CD4-positive, alpha-beta T cell treated with Interleukin-6 for 4 hours (primary cell): Measurements from ENCODE around the gene BCAS3.

ENCODE experiments used
- DNase-seq: peaks from one replicate; pipeline ENCODE4 v3.0.0-alpha.2; 2020; ENCODE audit warnings: mixed read lengths

BCAS3 gene

DNA sequence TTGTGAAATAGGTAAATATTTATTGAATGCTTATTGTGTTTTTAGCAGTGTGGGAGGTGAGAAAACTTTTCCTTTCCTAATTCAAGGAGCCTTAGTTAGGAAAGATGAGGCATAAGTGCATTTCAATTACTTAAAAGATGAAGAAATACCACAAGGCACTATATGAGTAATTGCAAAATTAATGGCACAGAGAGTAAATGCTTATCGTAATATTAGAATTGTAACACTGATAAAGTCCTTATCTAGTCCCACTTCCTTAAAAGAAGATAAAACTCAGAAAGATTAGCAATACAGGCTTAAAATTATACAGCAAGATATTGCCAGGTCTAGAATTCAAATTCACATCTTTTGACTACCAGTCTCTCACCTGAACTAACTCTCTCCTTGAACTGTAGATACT lies 489.4 kb downstream of the BCAS3 start:
- DNase-seq = no peak

DNA sequence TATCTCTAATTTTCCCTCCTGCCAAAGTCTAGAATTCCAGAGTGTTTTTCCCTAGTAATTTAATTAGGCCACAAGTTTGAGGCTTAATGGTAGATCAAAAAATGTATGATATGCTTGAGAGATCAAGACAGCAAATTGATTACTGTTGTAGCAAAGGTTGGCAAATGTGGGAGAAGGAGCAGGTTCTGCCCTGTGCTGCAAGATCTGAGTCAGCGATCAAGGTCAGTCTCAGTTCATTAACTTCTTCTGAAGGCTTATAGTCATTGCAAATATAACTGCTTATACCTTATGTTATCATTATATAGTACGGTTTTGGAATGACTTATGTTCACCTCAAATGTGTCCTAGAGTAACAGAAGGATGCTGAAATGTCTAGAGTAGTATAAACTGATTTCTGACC lies 490.9 kb downstream of the BCAS3 start:
- DNase-seq = no peak

DNA sequence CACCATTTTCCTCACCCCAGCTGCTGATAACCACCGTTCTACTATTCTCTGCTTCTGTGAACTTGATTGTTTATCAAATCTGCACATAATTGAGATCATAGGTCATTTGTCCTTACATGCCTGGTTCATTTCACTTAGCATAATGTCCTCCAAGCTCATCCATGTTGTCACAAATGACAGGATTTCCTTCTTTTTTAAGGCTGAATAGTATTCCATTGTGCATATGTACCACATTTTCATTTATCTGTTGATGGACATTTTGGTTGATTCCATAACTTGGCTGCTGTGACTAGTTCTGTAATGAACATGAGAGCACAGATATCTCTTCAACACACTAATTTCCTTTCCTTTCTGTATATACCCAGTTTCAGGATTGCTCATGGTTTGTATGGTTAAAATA lies 496.7 kb downstream of the BCAS3 start:
- DNase-seq = no peak

DNA sequence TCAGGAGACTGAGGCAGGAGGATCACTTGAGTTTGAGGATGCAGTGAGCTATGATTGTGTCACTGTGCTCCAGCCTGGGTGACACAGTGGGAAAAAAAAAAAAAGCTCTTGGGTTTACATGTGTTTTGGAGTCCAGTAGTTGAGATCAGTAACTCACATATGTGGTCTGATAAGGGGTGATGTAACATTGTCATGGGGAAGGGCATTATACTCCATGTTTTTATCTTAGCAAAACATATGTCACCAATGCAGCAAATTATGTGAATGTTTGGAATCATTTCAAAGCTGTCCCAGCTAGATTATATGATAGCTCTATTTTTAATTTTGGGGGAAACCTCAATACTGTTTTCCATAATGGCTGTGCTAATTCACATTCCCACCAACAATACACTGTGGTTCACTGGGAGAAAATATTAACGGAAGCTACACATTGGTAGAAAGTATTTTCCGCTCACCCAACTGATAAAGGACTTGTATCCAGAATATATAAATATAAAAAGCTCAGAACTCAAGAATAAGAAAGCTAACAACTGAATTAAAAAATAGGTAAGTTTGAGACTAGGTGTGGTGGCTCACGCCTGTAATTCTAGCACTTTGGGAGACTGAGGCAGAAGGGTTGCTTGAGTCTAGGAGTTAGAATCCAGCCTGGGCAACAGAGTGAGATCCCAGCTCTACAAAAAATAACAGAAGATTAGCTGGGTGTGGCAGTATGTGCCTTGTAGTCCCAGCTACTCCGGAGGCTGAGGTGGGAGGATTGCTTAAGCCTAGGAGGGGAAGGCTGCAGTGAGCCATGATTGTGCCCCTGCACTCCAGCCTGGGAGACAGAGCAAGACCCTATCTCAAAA lies 497.9 kb downstream of the BCAS3 start:
- no peak for DNase-seq

DNA sequence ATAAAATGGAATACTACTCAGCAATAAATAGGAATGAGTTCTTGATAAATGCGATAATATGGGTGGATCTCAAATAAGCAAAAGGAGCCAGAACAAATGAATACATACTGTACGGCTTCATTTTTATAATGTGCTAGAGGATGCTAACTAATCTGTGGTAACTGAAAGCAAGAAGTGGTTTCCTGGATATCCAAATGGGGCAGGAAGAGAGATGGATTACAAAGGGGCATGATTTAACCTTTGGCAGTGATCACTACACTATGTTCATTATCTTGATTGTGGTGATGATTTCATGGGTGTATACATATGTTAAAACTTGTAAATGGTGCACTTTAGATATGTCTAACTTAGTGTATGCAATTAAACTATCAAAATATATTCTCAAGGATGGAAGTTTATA lies 499.7 kb downstream of the BCAS3 start:
- no peak for DNase-seq

DNA sequence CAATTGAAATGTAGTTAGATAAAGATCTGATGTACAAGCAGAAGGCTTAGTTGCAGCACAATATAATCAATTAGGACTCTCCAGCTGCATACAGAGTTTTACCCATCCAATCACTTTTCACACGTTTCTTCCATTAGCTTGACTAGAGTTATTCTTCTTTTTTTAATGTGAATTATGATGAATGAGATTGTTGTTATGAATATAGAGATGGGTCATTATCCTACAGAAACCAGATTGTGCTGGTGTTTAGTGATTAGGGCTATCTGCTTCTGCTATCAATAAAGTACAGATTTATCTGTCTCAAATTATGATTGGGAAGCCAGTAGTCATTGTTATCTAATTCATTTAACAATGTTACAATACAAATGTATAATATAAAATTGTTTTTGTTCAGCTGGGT lies 500.6 kb downstream of the BCAS3 start:
- DNase-seq = no peak

DNA sequence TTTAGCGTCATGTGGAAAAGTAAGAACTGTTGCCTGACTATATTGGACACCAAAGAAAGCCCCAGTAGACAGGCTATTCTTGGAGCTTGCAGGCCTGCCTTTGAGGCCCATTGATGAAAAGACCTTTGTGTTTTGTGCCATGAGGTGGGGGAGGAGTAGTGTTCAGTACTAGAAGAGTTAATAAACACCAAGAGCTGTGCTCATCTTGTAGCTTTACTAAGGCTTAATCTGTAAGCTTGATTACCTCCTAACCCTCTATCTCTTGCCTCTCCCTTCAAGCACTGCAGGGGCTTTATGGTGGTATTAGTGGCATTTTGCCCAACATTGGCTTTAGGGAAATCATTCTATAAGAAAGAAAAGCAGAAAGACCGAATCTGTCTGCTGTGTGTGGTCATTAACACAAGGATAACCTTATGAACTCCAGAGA lies 501.7 kb downstream of the BCAS3 start:
- DNase-seq = no peak

DNA sequence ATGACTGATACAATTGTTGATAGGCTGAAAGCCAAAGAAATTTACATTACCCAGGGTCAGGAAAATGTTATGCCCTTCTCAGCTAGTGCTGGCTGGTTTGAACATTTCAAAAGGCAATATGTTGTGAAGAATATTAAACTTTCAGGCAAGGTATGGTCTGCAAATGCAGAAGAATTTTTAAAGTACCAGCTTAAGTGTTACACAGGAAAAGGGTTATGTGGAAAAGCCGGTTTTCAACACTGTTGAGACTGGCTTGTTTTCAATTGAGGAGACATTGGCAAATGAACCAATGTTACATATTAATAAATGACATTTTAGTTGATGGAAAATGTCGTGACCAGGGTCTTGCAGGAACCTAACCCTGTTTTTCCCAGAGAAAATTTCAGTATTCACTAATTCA lies 506.1 kb downstream of the BCAS3 start:
- no peak for DNase-seq

DNA sequence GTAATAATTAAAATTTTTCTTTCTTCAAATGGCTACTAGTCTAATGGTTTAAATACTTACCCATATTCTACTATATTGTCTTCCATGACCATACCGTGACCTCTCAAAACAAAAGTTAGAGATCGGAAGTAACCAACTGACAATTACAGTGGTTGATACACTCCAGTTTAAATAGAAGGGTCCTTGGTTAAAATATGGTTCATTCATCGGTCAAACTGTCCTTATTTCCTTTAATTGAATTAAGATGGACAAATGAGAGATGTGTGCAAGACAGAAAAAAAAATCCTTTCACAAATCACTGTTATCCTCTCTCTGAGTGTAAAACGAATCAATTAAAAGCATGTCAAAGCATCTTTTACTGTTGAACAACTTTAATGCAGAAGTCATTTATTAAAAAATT lies 507.7 kb downstream of the BCAS3 start:
- no peak for DNase-seq

DNA sequence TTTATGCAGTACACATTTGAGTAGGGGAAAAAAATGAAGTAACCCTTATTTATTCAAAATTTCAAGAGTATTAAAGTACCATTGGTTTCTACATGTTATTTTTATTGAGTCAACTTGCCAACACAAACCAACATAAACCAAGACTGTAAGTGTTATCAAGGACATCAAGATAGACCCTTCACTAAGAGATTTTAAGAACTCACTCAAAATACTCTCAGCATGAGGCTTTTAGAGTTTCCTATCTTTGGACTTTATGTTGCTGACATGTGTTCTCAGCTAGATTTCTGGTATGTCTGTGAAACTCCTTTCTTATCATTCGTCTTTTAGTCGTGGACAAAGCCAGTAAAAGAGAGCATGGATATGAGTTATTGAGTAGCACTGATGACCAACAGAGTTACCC lies 509.4 kb downstream of the BCAS3 start:
- DNase-seq = no peak

DNA sequence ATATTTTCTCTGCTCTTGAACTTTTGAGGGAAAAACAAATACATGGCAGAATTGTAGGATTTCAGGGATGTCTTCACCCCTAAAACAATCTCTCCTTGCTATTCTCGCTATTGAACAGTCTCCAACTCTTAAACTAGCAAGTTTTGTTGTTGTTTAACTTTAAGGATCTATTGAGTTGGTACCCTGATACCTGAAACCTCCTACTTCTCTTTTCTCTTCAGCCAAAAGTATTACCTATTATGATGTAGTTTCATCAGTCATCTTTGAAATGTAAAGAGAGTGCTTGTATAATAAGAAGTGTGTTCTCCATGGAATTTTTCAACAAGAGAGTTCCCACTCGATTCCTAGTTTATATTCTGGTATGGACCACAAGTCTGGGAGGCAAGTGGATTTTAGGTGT lies 510.4 kb downstream of the BCAS3 start:
- no peak for DNase-seq

DNA sequence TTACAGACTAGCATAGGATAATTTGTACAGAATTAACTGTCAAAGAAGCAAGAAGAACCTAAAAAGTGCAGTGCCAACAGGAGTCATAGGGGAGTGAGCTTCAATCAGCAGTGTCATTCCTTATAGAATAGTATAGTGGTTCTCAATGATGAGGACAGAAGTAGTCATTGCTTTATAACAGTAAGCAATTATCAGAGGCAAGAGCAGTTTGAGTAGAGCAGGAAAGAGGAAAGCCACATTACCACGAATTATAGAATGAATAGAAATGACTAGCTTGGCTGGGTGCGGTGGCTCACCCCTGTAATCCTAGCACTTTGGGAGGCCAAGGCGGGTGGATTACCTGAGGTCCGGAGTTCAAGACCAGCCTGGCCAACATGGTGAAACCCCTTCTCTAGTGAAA lies 512.3 kb downstream of the BCAS3 start:
- DNase-seq = no peak

DNA sequence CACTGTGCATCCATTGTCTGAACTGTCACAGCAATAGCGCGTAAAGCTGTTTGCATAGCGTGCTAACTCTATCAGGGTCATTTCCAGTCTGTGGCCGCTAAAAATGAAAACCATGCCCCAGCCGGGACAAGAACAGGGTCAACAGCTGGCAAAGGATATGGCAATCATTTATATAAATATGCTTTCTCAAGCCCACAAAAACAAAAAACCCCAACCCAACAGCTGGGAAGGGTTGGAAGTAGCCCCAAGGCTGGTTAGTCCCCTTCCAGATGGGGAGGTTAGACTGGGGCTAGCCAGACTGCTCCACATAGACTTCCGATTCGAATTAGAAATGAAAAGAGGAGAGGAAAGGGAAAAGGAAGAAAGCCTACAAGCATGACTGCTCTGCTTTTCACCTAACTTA lies 518.7 kb downstream of the BCAS3 start:
- no peak for DNase-seq

DNA sequence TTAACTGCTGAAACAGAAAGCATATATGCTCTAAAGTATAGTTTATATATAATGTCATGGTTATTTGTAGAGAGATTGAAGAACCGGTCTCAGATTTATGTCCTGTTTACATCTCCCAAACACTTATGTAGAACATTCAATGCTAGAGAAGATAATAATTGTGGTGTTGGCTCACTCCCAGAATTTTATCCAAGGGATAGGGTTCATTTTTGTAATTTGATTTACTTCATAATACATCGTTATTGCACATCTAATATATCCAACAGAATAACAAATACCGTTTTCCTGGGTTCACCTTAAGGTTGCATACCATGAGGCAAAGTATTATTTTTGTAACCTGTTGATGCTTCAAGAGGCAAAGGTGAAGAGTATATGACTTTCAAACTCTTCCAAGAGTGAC lies 519.1 kb downstream of the BCAS3 start:
- no peak for DNase-seq

DNA sequence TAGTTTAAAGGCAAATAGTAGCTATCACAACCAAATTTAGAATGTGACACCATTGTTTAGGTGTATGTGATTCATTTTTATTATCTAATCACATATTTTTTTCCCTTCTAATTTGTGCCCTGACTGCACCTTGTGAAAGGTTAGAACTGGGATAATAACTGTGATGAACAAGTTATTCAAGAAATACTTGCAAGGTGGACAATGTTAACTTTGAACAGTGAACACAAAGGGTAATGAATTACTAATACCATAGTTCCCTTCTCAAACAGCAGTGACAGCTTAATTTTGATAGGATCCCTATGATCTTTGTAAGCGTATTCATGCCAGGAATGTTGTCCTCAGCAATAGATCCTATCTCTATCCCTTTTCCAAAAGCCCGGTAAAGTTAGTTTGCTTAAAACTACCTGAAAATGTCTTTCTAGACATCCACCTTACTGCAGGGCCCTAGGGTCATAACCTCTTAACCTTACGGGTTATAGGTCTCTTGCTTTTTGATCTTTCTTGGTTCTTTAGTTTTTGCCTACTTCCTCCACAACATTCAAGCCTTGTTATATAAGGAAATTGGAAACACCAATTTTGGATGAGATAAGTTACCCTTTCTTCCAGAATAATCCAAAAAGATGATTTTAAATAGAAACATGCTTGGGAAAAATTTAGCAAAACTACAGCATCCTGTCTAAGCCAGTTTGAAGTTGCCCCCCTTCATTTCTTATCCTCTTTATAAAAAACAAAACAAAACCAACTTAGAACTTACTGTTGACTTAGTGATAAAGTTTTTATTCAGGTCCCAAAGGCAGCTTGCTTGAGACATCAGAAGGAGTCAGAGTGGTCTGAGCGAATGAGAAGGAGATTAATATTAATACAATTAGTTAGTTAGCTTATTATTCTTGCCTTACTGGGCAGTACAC lies 522.0 kb downstream of the BCAS3 start:
- no peak for DNase-seq

DNA sequence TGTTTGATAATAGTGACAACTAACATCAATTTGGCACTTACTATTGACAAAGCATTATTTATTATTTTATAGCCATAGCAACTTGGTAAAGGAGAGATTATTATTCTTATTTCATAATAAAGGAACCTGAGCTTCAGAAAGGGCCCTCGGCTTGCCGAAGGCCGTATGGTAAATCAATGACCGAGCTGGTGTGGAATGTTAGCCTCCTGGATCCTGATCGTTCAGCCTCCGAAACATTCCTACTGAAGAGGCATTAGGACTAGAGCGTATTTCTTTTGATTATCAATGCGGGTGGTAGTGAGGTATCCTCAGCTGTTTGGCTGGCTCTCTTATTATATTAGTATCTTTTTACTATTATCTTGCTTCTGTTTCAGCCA lies 522.7 kb downstream of the BCAS3 start:
- DNase-seq = no peak

DNA sequence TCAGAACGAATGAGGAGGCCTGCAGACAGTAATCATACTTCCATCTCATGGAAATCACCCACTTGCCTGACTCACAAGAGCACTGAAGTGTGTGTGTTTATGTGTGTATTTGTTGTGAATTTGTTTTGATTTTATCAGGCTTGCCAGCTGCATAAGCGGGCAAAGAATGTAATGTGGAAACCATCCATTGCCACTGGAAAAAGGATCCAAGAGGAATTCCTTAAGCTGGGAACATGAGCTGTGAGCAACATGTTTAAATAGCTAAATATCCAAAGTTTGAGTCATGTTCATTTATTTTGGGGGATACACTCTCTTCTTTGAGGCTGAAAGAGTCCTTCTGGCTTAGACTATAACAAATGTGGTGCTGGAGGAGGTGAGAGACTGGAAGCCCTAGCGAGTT lies 523.6 kb downstream of the BCAS3 start:
- DNase-seq = no peak

DNA sequence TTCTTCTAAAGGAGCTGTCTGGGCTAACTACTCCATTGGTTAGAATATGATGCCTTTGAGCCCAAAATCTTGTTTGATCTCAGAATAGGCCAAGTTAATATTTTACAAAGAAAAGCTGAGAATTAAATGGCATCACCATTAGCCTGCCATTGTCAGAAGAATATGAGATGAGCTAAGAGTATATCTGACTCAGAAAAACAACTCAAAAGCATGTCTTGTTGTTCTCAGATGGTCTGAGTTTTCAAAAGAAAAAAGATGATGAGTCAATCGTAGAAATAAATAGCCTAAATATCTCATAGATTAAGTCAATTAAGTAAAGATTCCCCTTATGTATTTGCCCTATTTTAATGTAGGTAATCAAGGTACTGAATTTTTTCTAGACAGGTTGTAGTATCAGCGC lies 524.9 kb downstream of the BCAS3 start:
- DNase-seq = no peak

DNA sequence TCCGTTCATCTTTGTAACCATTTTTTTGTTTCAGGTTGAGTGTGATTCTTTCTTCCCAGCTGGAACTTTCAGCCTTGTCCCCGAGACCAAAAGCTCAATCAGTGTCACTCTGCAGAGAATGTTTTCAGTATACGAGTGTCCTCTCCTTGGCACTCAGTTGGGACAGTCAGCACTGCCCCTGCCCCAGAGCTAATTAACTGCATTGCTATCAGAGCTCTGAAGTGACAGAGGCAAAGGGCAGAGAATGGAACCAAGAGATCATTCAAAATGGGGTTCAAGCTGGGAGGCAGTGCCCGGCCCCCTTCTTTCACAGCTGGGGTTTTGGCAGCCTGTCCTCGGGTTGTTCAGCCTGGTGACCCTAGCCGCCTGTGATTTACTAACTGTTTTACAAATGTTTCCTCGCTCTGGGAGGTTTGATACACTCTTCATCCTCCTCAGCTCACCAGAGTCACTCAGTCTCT lies 526.0 kb downstream of the BCAS3 start:
- no peak for DNase-seq

DNA sequence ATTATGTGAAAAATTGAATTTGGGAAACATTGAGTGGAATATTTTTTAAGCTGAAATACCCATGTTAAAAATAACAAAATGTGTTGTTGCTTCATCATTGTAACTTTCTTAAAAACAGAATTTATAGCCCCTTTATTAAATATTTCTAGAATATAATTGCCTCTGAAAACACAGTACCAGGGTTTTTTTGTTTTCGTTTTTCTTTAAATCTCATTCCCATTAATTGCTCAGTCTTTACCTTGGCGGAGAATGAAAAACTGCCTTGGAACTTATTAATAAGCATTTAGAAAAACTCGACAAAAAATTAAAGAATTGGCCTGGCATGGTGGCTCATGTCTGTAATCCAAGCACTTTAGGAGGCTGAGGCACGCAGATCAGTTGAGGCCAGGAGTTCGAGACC lies 526.8 kb downstream of the BCAS3 start:
- no peak for DNase-seq

DNA sequence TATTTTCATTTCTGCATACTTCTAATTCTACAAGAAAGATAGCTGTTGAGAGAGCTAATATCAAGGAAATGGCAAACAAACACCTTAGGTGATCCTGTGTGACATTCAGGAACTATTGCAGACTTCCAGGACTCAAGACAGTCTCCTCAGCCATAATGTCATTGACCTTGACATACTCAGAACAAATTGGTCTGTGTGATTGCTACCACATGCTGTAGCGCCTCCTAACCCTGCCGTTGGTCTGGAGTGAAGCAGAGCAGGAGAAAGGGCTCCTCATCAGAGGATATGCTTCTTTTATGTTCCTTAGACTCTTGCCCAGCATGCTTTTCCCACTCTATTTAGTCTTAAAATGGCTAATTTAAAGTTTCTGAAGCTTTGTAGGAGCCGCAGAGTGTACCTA lies 527.8 kb downstream of the BCAS3 start:
- no peak for DNase-seq

DNA sequence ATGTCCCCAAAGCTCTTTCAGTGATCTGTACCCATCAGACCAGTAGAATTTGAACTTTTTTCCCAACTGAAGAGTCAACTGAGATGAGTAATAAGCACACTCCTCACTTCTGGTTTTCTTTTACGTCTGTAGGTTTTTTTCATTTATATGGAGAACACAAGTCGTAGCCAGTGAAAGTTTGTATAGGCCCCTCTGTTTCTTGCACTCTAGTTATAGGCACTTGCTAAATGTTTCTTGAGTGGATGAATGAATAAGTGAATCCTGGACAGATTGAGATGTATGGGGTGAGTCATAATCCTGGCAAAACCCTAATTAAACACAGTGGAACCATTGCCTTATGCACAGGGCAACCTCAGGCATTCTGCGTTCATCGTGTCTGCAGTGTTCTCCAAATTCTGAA lies 528.3 kb downstream of the BCAS3 start:
- DNase-seq = no peak

DNA sequence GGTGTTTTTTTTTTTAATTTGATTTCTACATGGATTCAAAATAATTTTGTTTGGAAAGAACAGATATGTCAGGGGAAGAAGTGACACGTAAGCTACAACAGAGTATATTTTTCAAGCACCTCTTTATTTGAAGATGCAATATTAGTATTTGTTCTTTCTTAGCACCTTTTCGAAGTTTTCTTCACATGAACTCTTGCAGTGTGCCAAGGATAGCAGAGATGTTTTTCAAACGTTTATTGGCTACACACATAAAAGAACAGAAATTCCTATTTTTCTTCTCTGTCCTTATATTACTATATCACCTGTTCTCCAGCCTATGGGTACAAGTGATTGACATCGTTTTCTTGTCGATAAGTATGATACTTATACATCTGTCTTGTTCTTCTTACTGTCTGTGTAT lies 529.3 kb downstream of the BCAS3 start:
- DNase-seq = no peak
